ENCODE data around the gene WBP4. TPM values are rescaled to one million over a fixed set of nuclear protein-coding genes. Genes with fewer than 3 reads are reported as not detected.

Gene WBP4
- total and polyA plus RNA-seq, 2 of the 13 experiments (the other 11 are each of a cell fraction or from before 2014, with no cell fraction given), result 6.7 to 11.7 TPM

DNA sequence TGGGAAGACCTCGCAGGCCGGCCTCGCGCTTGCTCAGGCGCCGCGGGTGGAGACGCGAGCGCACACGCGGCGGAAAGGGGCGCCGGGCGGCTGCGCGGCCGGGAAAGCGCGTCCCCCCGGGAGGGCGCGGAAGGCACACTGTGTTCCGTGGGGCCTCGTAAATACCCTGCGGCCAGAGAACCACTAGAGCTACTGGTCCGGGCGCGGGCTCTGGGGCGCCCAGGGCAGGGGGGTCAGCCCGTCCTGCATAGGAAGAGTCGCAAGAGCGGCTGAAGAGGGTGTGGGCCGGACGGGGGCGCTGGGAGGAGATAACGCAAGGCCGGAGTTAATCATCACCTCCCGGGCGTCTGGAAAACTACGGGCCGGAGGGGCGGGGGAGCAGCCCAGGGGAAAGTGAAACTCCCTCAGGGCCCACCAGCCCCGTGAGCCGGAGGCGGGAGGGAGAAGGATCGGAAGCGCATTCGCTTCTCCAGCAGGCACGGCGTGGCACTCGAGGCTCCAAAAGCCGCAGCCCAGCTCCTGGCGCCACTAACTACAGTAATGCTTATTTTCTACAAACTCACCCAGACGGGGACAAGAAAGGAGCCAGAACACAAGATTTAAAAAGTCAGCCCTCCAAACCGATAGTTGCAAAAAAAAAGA is 1.1 kb upstream of the WBP4 start (continued):
- TF ChIP-seq FOXJ3 (CRISPR knock-in tag; IDR thresholded peaks at IDR 0.05; ENCODE audit: borderline replicate concordance) (no peak), SMARCE1 (IDR thresholded peaks at IDR 0.05; ENCODE audit: borderline replicate concordance) (no peak), FOXK2 (IDR thresholded peaks at IDR 0.05) (no peak), ASH2L (IDR thresholded peaks at IDR 0.05; ENCODE audit: insufficient read length, low read depth, low read length) (peak; percentile 89), PAWR (CRISPR knock-in tag; IDR thresholded peaks at IDR 0.05; ENCODE audit: borderline replicate concordance) (no peak), ZBTB1 (CRISPR knock-in tag; IDR thresholded peaks at IDR 0.05; ENCODE audit: borderline replicate concordance) (no peak), KAT8 (CRISPR knock-in tag; IDR thresholded peaks at IDR 0.05) (peak; percentile 70), ZNF841 (CRISPR knock-in tag; IDR thresholded peaks at IDR 0.05; ENCODE audit: borderline replicate concordance) (no peak), NFE2L1 (CRISPR knock-in tag; IDR thresholded peaks at IDR 0.05; ENCODE audit: borderline replicate concordance) (no peak), HNRNPUL1 (IDR thresholded peaks at IDR 0.05; ENCODE audit: low read depth, low read length) (peak; percentile 72), ZNF256 (CRISPR knock-in tag; conservative IDR thresholded peaks at IDR 0.05) (no peak), NR2F2 (IDR thresholded peaks at IDR 0.05; ENCODE audit: borderline replicate concordance, low read depth) (no peak), KLF6 (CRISPR knock-in tag; IDR thresholded peaks at IDR 0.05) (0 out of 2 replicates have a peak, but pooled peaks have one; percentile 34), SRY (CRISPR knock-in tag; IDR thresholded peaks at IDR 0.05) (no peak; the same call in 1 of the 2 replicates), SNAI1 (CRISPR knock-in tag; IDR thresholded peaks at IDR 0.05; ENCODE audit: borderline replicate concordance) (peak; percentile 77; the same call in 1 of the 2 replicates), CHCHD3 (CRISPR knock-in tag; IDR thresholded peaks at IDR 0.05) (no peak), ZNF343 (CRISPR knock-in tag; IDR thresholded peaks at IDR 0.05) (peak; percentile 88), EHMT2 (IDR thresholded peaks at IDR 0.05; ENCODE audit: borderline replicate concordance, low read depth, low read length) (no peak), SSRP1 (CRISPR knock-in tag; IDR thresholded peaks at IDR 0.05) (no peak), TCF12 (IDR thresholded peaks at IDR 0.05) (no peak), TCF12 (CRISPR knock-in tag; IDR thresholded peaks at IDR 0.05) (peak; percentile 61; the same call in 1 of the 2 replicates), ZNF577 (CRISPR knock-in tag; IDR thresholded peaks at IDR 0.05; ENCODE audit: borderline replicate concordance, low read depth) (0 out of 2 replicates have a peak, but pooled peaks have one; percentile 64), ZNF296 (CRISPR knock-in tag; conservative IDR thresholded peaks at IDR 0.05) (no peak), ZNF335 (CRISPR knock-in tag; IDR thresholded peaks at IDR 0.05) (no peak)
- TF ChIP-seq, protein P1, sequence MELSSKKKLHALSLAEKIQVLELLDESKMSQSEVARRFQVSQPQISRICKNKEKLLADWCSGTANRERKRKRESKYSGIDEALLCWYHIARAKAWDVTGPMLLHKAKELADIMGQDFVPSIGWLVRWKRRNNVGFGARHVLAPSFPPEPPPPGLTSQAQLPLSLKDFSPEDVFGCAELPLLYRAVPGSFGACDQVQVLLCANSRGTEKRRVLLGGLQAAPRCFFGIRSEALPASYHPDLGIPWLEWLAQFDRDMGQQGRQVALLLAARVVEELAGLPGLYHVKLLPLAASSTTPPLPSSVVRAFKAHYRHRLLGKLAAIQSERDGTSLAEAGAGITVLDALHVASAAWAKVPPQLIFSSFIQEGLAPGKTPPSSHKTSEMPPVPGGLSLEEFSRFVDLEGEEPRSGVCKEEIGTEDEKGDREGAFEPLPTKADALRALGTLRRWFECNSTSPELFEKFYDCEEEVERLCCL (CRISPR knock-in tag; IDR thresholded peaks at IDR 0.05; ENCODE audit: borderline replicate concordance), result no peak
- TF ChIP-seq, protein P2, sequence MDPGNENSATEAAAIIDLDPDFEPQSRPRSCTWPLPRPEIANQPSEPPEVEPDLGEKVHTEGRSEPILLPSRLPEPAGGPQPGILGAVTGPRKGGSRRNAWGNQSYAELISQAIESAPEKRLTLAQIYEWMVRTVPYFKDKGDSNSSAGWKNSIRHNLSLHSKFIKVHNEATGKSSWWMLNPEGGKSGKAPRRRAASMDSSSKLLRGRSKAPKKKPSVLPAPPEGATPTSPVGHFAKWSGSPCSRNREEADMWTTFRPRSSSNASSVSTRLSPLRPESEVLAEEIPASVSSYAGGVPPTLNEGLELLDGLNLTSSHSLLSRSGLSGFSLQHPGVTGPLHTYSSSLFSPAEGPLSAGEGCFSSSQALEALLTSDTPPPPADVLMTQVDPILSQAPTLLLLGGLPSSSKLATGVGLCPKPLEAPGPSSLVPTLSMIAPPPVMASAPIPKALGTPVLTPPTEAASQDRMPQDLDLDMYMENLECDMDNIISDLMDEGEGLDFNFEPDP (CRISPR knock-in tag; conservative IDR thresholded peaks at IDR 0.05), result no peak
- TF ChIP-seq, protein P3, sequence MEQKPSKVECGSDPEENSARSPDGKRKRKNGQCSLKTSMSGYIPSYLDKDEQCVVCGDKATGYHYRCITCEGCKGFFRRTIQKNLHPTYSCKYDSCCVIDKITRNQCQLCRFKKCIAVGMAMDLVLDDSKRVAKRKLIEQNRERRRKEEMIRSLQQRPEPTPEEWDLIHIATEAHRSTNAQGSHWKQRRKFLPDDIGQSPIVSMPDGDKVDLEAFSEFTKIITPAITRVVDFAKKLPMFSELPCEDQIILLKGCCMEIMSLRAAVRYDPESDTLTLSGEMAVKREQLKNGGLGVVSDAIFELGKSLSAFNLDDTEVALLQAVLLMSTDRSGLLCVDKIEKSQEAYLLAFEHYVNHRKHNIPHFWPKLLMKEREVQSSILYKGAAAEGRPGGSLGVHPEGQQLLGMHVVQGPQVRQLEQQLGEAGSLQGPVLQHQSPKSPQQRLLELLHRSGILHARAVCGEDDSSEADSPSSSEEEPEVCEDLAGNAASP (CRISPR knock-in tag; IDR thresholded peaks at IDR 0.05; ENCODE audit: borderline replicate concordance), result 0 out of 2 replicates have a peak, but pooled peaks have one; percentile 39
- TF ChIP-seq, protein P4, sequence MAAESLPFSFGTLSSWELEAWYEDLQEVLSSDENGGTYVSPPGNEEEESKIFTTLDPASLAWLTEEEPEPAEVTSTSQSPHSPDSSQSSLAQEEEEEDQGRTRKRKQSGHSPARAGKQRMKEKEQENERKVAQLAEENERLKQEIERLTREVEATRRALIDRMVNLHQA (CRISPR knock-in tag; IDR thresholded peaks at IDR 0.05), result no peak

All from HepG2 (cell line).